GM12878 (cell line): Measurements from ENCODE around the gene IL1R2. TPM values are rescaled to one million over a fixed set of nuclear protein-coding genes. Genes with fewer than 3 reads are reported as not detected.

ENCODE experiments used
- ATAC-seq: fragments of 200-7000 bp; cut with Tn5 transposase; 3 replicates; pipeline ENCODE4 v1.9.1; 2020; ENCODE audit warnings: mild to moderate bottlenecking, moderate library complexity
- BruUV-seq: library from RNA; stranded (reverse); fragments of 400-500 nt; replicated peaks from 2 replicates; lab custom pipeline; 2021; lab: Mats Ljungman, UMichigan
- CTCF ChIA-PET: fragments of 300-600 bp; sonication (Branson Sonifier 250); formaldehyde crosslinking; extraction: SDS; loops from one replicate; lab custom pipeline; 2021; ENCODE audit warnings: inconsistent platforms; lab: Yijun Ruan, JAX
- POLR2A ChIA-PET: fragments of 350-600 bp; formaldehyde crosslinking; extraction: SDS; loops from one replicate; lab custom pipeline; 2021; ENCODE audit warnings: inconsistent platforms; lab: Charles Lee
- RAD21 ChIA-PET: fragments of 300-600 bp; sonication (Branson Sonifier 250); formaldehyde crosslinking; loops from one replicate; lab custom pipeline; 2023; ENCODE audit warnings: antibody characterized with exemption; ENCODE audit not compliant: unreplicated experiment; lab: Charles Lee
- SMC1A ChIA-PET: fragments of 300-600 bp; sonication (Branson Sonifier 250); formaldehyde crosslinking; loops from one replicate; lab custom pipeline; 2023; ENCODE audit not compliant: unreplicated experiment, uncharacterized antibody; lab: Charles Lee
- DNase-seq: peaks from one replicate; pipeline ENCODE4 v3.0.0-alpha.2; 2011; ENCODE audit warnings: low read depth, low spot score
- FAIRE-seq: peaks from 3 replicates; lab custom pipeline; 2011; peaks lifted over from hg19 to GRCh38; lab: Jason Lieb, UNC
- H2AFZ ChIP-seq: 2 replicates; pipeline ENCODE4 v1.6.0; 2011; ENCODE audit warnings: low read depth, low read length, control low read depth; ENCODE audit not compliant: control insufficient read depth
- H3K27ac ChIP-seq: 2 replicates; pipeline ENCODE4 v1.5.1; 2011; ENCODE audit warnings: control low read depth; ENCODE audit not compliant: control insufficient read depth, insufficient read depth
- H3K27me3 ChIP-seq, 2 experiments: replicated peaks in 1 of 2; 2 replicates each; pipeline versions ENCODE4 v1.6.0 to v1.6.1; 2011; ENCODE audit warnings: low read length in 1 of 2; ENCODE audit not compliant: control insufficient read depth in 2 of 2, insufficient read depth in 2 of 2
- H3K36me3 ChIP-seq, 2 experiments: 2 replicates each; pipeline ENCODE4 v1.5.1; 2011; ENCODE audit warnings: low read length in 1 of 2; ENCODE audit not compliant: control insufficient read depth in 2 of 2, insufficient read depth in 2 of 2
- H3K4me1 ChIP-seq: 2 replicates; pipeline ENCODE4 v1.6.1; 2011; ENCODE audit warnings: mild to moderate bottlenecking, low read length, moderate library complexity, mixed read lengths; ENCODE audit not compliant: control insufficient read depth, insufficient read depth
- H3K4me2 ChIP-seq: 2 replicates; pipeline ENCODE4 v1.6.0; 2011; ENCODE audit warnings: control low read depth; ENCODE audit not compliant: control insufficient read depth, insufficient read depth
- H3K4me3 ChIP-seq: fragments of 200-600 bp; sonication (generic); 2 replicates; pipeline ENCODE4 v1.5.1; 2016
- H3K79me2 ChIP-seq: 2 replicates; pipeline ENCODE4 v1.6.0; 2011; ENCODE audit warnings: low read length; ENCODE audit not compliant: control insufficient read depth, insufficient read depth
- H3K9ac ChIP-seq: 2 replicates; pipeline ENCODE4 v1.8.0; 2011; ENCODE audit warnings: low read length, control low read depth, mixed read lengths; ENCODE audit not compliant: control insufficient read depth, insufficient read depth
- H3K9me3 ChIP-seq: replicated peaks from 3 replicates; pipeline ENCODE4 v1.5.1; 2011; ENCODE audit warnings: mild to moderate bottlenecking, low read length; ENCODE audit not compliant: control insufficient read depth, insufficient read depth
- H4K20me1 ChIP-seq: 2 replicates; pipeline ENCODE4 v1.6.0; 2011; ENCODE audit not compliant: control insufficient read depth, insufficient read depth
- CBX5 ChIP-seq: sonication (generic); IDR thresholded peaks from 2 replicates; pipeline ENCODE4 v1.6.1; 2016; ENCODE audit warnings: low read depth, moderate library complexity, mild to moderate bottlenecking, inconsistent platforms
- CEBPB ChIP-seq, 2 experiments: fragments of 150-350 bp in 1 of 2; IDR thresholded peaks; 2 replicates each; pipeline ENCODE4 v1.6.1; 2012 to 2014; ENCODE audit warnings: low read depth in 2 of 2, low read length in 2 of 2, borderline replicate concordance in 1 of 2, inconsistent platforms in 1 of 2
- GATAD2B ChIP-seq: fragments of 450-650 bp; conservative IDR thresholded peaks from 2 replicates; pipeline ENCODE4 v1.6.1; 2017; ENCODE audit warnings: low read depth, mild to moderate bottlenecking, moderate library complexity
- POLR2AphosphoS5 ChIP-seq: IDR thresholded peaks from 2 replicates; pipeline ENCODE4 v1.6.1; 2011; ENCODE audit warnings: mild to moderate bottlenecking, low read length, inconsistent platforms
- TCF3 ChIP-seq: IDR thresholded peaks from 2 replicates; pipeline ENCODE4 v1.6.1; 2012; ENCODE audit warnings: low read depth, mild to moderate bottlenecking, low read length, borderline replicate concordance; ENCODE audit not compliant: insufficient read depth
- WGBS: methylation state at CpG from one replicate; pipeline ENCODE4 v1.1.6; 2016; ENCODE audit warnings: low lambda C conversion rate; ENCODE audit not compliant: insufficient replicate concordance, insufficient coverage; ENCODE audit errors: missing lambda C conversion rate; 5-methylcytosine and 5-hydroxymethylcytosine counted together
- in situ Hi-C: fragments of 300-500 bp; cut with MboI; formaldehyde crosslinking; loops from 9 replicates; pipeline ENCODE4 v1.14.3; 2018; ENCODE audit warnings: mixed read lengths
- intact Hi-C: fragments of 100-400 bp; cut with micrococcal nuclease; formaldehyde crosslinking; loops from one replicate; pipeline ENCODE4 v1.14.2; 2022; ENCODE audit not compliant: unreplicated experiment
- polyA plus RNA-seq, 11 experiments: library from polyadenylated mRNA; depleted of rRNA in 4 of 11; unstranded in 6 of 11; stranded (reverse) in 5 of 11; fragments of >200 nt; fragmentation: Nextera tagmentation in 4 of 11; fragmentation: Illumina TruSeq in 1 of 11; extraction: Ambion mirVana in 4 of 11; extraction: Trizol in 1 of 11; gene quantifications; 1 replicate in 1 of 11; 2 replicates in 10 of 11; pipeline versions ENCODE4 v1.2.1 to v1.2.3, GENCODE V29; 2011 to 2016; ENCODE audit warnings: inconsistent platforms in 2 of 11, missing spikeins in 2 of 11, low read depth in 1 of 11
- total RNA-seq, 4 experiments: library from RNA; depleted of rRNA in 3 of 4; stranded (reverse); fragments of >200 nt in 3 of 4; fragmentation: Illumina TruSeq in 1 of 4; extraction: Trizol in 1 of 4; gene quantifications; 2 replicates each; pipeline versions ENCODE4 v1.2.1 to v1.2.3, GENCODE V29; 2013 to 2021
- TF ChIP-seq, protein P1 (sequence below): IDR thresholded peaks from 2 replicates; pipeline ENCODE4 v1.6.1; 2012; ENCODE audit warnings: low read depth, low read length, improper control_type of control experiment
- TF ChIP-seq, protein P2 (sequence below): IDR thresholded peaks from 2 replicates; pipeline ENCODE4 v1.6.1; 2011; ENCODE audit warnings: low read depth, low read length, improper control_type of control experiment, borderline replicate concordance

IL1R2 gene
- total and polyA plus RNA-seq, 10 of the 15 experiments (the other 5 are each of a cell fraction or from before 2014, with no cell fraction given): 0.44 to 6.4 (median 0.62) TPM

DNA sequence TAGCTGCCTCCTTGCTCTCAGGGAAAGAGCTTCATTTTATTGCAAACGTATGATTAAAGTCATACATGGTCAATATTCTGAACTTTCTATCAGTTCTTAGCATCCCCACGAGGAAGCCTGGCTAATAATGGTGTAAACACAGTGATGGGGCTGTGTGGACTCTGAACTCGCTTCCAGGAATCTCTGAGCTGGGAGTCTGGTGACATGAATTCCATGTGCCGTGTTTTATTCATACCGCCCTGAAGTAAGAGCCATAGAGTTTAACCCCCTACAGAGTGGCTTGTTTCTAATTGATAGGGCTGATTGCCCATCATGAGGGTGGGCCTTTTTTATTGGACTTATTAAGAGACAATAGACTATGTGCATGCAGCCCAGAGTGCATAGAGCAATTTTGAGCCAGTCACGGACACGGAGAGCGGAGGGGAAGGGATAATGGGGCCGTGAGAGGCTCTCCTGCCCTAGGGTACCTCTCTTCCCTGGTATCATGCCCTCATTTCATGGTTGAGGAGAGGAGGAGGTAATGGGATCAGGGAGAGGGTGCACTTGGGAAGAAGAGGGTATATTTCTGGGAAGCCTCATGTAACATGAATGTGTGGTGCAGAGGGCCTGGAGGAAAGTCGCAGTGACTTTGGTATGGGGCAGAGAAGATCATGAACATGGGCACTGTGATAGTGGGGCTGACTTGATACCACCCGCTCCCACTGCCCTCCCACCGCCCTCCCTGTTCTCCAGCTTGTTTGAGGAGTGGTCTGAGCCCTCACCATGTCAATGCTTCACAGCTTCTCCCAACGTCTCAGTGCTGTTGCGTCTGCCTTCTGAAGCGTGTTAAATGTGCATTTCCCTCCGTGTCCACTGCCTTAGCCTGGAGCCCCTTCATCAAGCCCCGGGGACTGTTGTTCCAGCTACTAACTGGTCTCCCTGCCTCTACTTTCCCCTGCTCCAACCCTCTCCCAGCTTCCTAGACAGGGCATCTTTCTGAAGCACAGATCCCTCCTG is 73.2 kb downstream of the IL1R2 start:
- no peak overlapping the region for H2AFZ ChIP-seq
- H3K4me3 ChIP-seq: no peak overlapping the region
- in situ Hi-C loops: no loop called here
- H3K4me2 ChIP-seq: no peak overlapping the region
- FAIRE-seq: no peak
- no peak overlapping the region for H3K27ac ChIP-seq
- ChIA-PET CTCF (interaction anchor here (0.5 to 2.4 kb wide), 5 partner anchors 9 to 425 kb away, joined by 3 to 5 read pairs (median 3); no protein-coding TSS in a partner anchor), SMC1A (interaction anchor here (1.2 to 4.8 kb wide), 7 partner anchors 9 to 42 kb away, joined by 3 to 29 read pairs (median 7); no protein-coding TSS in a partner anchor), RAD21 (interaction anchor here (0.7 to 4.9 kb wide), 3 partner anchors 14 to 176 kb away, joined by 3 to 29 read pairs (median 5); no protein-coding TSS in a partner anchor), POLR2A (no interaction called here)
- no peaks in the 10 kb centered on the region for H3K36me3 ChIP-seq
- intact Hi-C loops: no loop called here
- WGBS: 45% methylated on average over 17 of the region's 17 CpGs
- no peaks in the 10 kb centered on the region; the same call in 1 of the 2 replicates for H3K4me1 ChIP-seq
- no peak for ATAC-seq
- H3K9me3 ChIP-seq: peaks cover 3% of the 10 kb centered on the region; the same call in 2 of the 3 replicates
- no peak for DNase-seq
- no peaks in the 10 kb centered on the region; a peak in 1 of 4 replicates for H3K27me3 ChIP-seq
- no peaks in the 10 kb centered on the region for H3K79me2 ChIP-seq
- TF ChIP-seq TCF3 (no peak), CEBPB (IDR thresholded peaks at IDR 0.05; ENCODE audit: borderline replicate concordance in 1 of 2, low read depth in 2 of 2, low read length in 2 of 2) (no peak), GATAD2B (no peak), CBX5 (no peak), POLR2AphosphoS5 (no peak)
- TF ChIP-seq, protein P1, sequence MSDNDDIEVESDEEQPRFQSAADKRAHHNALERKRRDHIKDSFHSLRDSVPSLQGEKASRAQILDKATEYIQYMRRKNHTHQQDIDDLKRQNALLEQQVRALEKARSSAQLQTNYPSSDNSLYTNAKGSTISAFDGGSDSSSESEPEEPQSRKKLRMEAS: no peak
- TF ChIP-seq, protein P2, sequence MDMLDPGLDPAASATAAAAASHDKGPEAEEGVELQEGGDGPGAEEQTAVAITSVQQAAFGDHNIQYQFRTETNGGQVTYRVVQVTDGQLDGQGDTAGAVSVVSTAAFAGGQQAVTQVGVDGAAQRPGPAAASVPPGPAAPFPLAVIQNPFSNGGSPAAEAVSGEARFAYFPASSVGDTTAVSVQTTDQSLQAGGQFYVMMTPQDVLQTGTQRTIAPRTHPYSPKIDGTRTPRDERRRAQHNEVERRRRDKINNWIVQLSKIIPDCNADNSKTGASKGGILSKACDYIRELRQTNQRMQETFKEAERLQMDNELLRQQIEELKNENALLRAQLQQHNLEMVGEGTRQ: no peak
- H4K20me1 ChIP-seq: no peaks in the 10 kb centered on the region
- no TSS peak for BruUV-seq
- H3K9ac ChIP-seq: no peak overlapping the region
